ENCODE data around the gene AGBL2. TPM values are rescaled to one million over a fixed set of nuclear protein-coding genes. Genes with fewer than 3 reads are reported as not detected.

The AGBL2 gene
- total RNA-seq, 1 experiment from 2014 or later, result 3.0 TPM

DNA sequence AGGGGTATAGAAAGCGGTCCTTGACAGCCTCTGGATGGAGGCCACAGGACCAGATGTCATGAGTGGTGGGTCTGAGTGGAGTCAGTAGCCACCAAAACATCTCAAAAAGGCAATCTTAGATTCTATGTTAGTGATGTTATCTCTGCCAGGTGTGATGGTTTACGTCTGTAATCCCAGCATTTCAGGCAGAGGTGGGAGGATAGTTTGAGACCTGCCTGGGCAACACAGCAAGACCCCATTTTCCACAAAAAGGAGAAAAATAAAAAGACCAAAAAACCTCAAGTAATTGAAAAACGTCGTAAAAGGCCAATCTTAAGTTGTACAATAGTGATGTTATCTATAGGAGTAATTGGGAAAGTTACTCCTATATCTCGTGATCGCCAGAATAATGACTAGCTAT is 69.2 kb downstream of the AGBL2 start:
- Histone ChIP-seq H3K23ac (ENCODE audit: insufficient read length, low read depth, low read length) (no peak overlapping the region), H3K79me1 (ENCODE audit: insufficient read depth, low read depth, low read length, poor library complexity, severe bottlenecking) (no peaks in the 10 kb centered on the region), H4K91ac (ENCODE audit: insufficient read length, low read depth, low read length) (no peak overlapping the region), H3K79me2 (ENCODE audit: insufficient read depth, low read length) (peaks cover 3% of the 10 kb centered on the region; the same call in 1 of the 2 replicates), H2AK5ac (ENCODE audit: insufficient read length, low read length) (no peak overlapping the region), H3K9me3 (ENCODE audit: control insufficient read depth, low read depth, low read length) (no peaks in the 10 kb centered on the region), H3K4me2 (ENCODE audit: insufficient read depth, insufficient read length, low read length) (no peak overlapping the region), H2BK15ac (ENCODE audit: low read depth, low read length) (no peak overlapping the region), H2BK12ac (ENCODE audit: insufficient read length, low read depth, low read length) (no peak overlapping the region), H4K20me1 (ENCODE audit: control insufficient read depth, insufficient read depth, insufficient read length) (no peaks in the 10 kb centered on the region), H3K14ac (ENCODE audit: insufficient read depth, low read length) (no peak overlapping the region), H2BK20ac (ENCODE audit: low read depth, low read length, poor library complexity, severe bottlenecking) (no peak overlapping the region), H3K27me3 (ENCODE audit: insufficient read depth, low read length) (no peaks in the 10 kb centered on the region), H2BK5ac (ENCODE audit: insufficient read length, low read length) (no peak overlapping the region), H3K23me2 (ENCODE audit: insufficient read length, low read depth, low read length, poor library complexity, severe bottlenecking) (peaks cover 5% of the 10 kb centered on the region), H3K4ac (ENCODE audit: low read depth, low read length) (no peak overlapping the region), H4K8ac (replicated peaks; ENCODE audit: insufficient read length, low read depth, low read length) (no peak overlapping the region), H2BK120ac (ENCODE audit: low read depth, low read length, poor library complexity, severe bottlenecking) (no peak overlapping the region), H3T11ph (ENCODE audit: low read length) (no peak overlapping the region), H3K4me1 (ENCODE audit: insufficient read depth, low read length) (0 out of 2 replicates have a peak, but pooled peaks cover 2% of the 10 kb centered on the region), H4K5ac (ENCODE audit: insufficient read length, low read depth, low read length) (no peak overlapping the region), H3K18ac (ENCODE audit: insufficient read length, low read depth, low read length) (no peak overlapping the region), H3K27ac (ENCODE audit: insufficient read length, low read depth, low read length) (no peak overlapping the region), H2AFZ (ENCODE audit: low read length) (no peak overlapping the region), H3K9ac (ENCODE audit: extremely low read depth, insufficient read length, low read length) (no peak overlapping the region), H3K56ac (ENCODE audit: insufficient read length, low read depth, low read length) (no peak overlapping the region)
- Mint-ChIP-seq H3K9me3 (no peaks in the 10 kb centered on the region; a peak in 1 of 5 replicates), H3K4me1 (peaks cover 8 to 12% of the 10 kb centered on the region in 2 experiments), H3K36me3 (ENCODE audit: insufficient read depth in 1 of 3, low read depth in 3 of 3) (peaks cover 0 to 3% (median 0%) of the 10 kb centered on the region in 3 experiments; a peak in 2 of 7 replicates), H3K27ac (no peak overlapping the region), H3K4me3 (no peak overlapping the region), H3K27me3 (ENCODE audit: low read depth) (no peaks in the 10 kb centered on the region)
- no peak for TF ChIP-seq CTCF (conservative IDR thresholded peaks at IDR 0.05)
- no peak for DNase-seq
- WGBS (ENCODE audit: extremely low coverage, insufficient read length, low lambda C conversion rate), result no CpG with 5 or more reads among the region's 6 CpGs

Measured in H9 (cell line).